IPS-18a (cell line): ENCODE measurements around the gene SETDB1.
"Not testable (repeated sequence)": the region's sequence is repeated elsewhere in the genome, so short reads cannot be mapped to it uniquely, and the experiment has no call there.

Experiments used
- H3K27ac ChIP-seq: one replicate; pipeline ENCODE4 v1.5.1; 2013; ENCODE audit warnings: low read length
- H3K27me3 ChIP-seq: one replicate; pipeline ENCODE4 v1.6.1; 2013; ENCODE audit warnings: mild to moderate bottlenecking, low read length; ENCODE audit not compliant: control insufficient read depth, insufficient read depth
- H3K36me3 ChIP-seq: one replicate; pipeline ENCODE4 v1.6.1; 2013; ENCODE audit warnings: low read depth, low read length; ENCODE audit not compliant: control insufficient read depth
- H3K4me1 ChIP-seq: one replicate; pipeline ENCODE4 v1.6.1; 2013; ENCODE audit warnings: low read depth, low read length; ENCODE audit not compliant: control insufficient read depth
- H3K4me3 ChIP-seq: one replicate; pipeline ENCODE4 v1.5.1; 2013; ENCODE audit warnings: low read length
- H3K9ac ChIP-seq: one replicate; pipeline ENCODE4 v1.6.1; 2013; ENCODE audit warnings: mild to moderate bottlenecking, low read length, moderate library complexity
- H3K9me3 ChIP-seq: one replicate; pipeline ENCODE4 v1.6.1; 2013; ENCODE audit warnings: low read depth, low read length; ENCODE audit not compliant: control insufficient read depth

SETDB1 gene

DNA sequence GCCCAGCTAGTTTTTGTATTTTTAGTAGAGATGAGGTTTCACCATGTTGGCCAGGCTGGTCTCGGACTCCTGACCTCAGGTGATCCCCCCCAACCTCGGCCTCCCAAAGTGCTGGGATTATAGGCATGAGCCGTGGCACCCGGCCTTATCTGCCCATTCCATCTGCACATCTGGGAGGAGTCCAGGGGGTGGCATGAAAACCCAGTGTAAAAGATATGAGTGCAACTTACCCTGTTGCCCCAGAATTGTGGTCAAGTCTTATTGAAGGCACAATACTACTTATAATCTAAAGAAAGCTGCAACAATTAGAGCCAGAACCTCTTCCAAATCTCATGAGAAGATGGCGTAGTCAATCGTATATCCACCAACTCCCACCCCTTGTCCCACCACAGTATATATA lies 20.9 kb upstream of the SETDB1 start:
- Histone ChIP-seq H3K27me3 (no peaks in the 10 kb centered on the region), H3K36me3 (no peaks in the 10 kb centered on the region), H3K4me3 (no peak overlapping the region), H3K9ac (no peak overlapping the region), H3K9me3 (no peaks in the 10 kb centered on the region), H3K27ac (no peak overlapping the region), H3K4me1 (no peaks in the 10 kb centered on the region)

DNA sequence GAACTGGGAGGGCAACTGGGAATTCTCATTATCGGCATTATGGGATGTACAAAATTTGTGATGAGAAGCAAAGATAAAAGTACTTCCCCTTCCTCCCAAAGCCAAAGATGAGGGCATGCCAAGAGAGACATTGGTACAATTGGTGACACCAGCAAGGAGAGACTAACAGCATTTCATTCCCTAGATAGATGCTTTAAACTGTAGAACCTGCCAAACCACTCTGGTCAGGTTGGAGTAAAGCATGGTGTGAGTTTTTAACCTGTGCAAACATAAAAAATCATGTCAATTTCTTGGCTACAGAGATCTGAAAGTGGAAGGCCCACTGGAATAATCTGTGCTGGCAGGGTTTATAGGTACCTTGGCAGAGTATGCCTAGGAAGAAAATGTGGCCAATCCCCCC lies 19.8 kb upstream of the SETDB1 start:
- H3K9ac ChIP-seq, result no peak overlapping the region
- H3K4me3 ChIP-seq, result no peak overlapping the region
- H3K27me3 ChIP-seq, result no peaks in the 10 kb centered on the region
- no peaks in the 10 kb centered on the region for H3K4me1 ChIP-seq
- no peak overlapping the region for H3K27ac ChIP-seq
- H3K9me3 ChIP-seq, result no peaks in the 10 kb centered on the region
- H3K36me3 ChIP-seq, result no peaks in the 10 kb centered on the region

DNA sequence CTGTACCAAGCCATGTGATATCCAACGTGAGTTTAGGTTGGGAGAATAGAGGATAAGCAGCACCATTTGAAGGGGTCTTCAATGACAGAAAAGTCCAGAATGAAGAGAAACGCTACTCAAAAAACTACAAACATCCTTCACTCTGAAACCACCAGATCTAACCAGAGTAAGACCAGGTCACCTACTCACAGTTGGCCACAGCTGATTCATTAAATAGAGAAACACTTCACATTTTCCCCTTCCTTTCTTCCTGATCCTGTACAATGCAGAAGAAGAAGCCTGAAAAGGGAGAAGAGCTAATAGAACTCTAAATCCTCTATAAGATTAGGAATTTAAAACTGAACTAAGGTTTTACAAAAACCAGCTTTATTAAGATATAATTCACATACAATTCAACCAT lies 19.4 kb upstream of the SETDB1 start:
- H3K27me3 ChIP-seq, result no peaks in the 10 kb centered on the region
- H3K27ac ChIP-seq, result no peak overlapping the region
- H3K36me3 ChIP-seq, result no peaks in the 10 kb centered on the region
- H3K4me3 ChIP-seq, result no peak overlapping the region
- no peaks in the 10 kb centered on the region for H3K4me1 ChIP-seq
- no peaks in the 10 kb centered on the region for H3K9me3 ChIP-seq
- H3K9ac ChIP-seq, result no peak overlapping the region

DNA sequence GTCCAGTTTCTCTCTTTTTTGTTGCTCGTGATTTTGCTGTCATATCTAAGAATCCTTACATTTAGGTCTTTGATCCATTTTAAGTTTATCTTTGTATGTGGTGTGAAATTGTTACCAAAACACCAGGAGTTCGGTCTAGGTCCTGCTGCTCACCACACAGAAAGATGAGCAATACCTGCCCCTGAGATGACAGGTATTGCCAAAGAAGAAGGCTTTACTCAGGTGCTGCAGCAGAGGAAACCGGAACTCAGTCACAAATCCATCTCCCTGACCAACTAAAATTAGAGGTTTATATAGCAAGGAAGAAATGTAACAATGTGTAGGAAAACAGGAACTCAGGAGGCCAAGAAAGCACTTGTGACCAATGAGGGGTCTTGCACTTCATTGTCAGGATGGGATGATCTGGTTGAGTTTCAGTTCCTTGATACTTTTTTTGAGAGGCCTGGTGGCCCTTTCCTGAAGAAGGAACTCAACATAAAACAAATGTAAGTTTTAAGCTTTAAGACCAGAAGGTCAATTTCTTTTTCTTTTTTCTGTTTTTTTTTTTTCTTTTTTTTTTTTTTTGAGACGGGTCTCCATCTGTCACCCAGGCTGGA lies 16.5 kb upstream of the SETDB1 start:
- Histone ChIP-seq H3K36me3 (no peaks in the 10 kb centered on the region), H3K4me3 (no peak overlapping the region), H3K27ac (no peak overlapping the region), H3K4me1 (peaks cover 12% of the 10 kb centered on the region), H3K9ac (no peak overlapping the region), H3K9me3 (no peaks in the 10 kb centered on the region), H3K27me3 (no peaks in the 10 kb centered on the region)

DNA sequence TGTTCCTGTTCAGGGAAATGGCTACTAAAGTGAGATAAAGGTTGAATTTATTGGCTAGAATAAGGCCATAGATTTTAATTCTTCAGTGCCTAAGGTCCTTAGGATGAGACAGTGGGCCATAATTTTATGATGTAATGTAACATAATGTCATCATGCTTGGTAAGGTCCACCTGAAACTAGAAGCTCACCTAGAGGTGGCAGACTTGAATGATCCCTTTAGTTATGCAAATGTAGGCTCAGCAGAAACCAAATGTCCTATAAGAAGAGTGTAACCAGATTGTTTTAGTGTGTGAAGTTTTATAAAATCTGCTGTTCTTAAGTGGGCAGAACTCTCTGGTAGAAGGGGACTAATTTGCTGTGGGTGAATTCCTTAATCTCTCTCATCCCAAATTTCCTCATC lies 13.5 kb upstream of the SETDB1 start:
- H3K27me3 ChIP-seq, result no peaks in the 10 kb centered on the region
- H3K27ac ChIP-seq, result peak overlapping the region; percentile 42
- H3K4me1 ChIP-seq, result peaks cover 12% of the 10 kb centered on the region
- no peak overlapping the region for H3K4me3 ChIP-seq
- H3K9ac ChIP-seq, result no peak overlapping the region
- H3K36me3 ChIP-seq, result no peaks in the 10 kb centered on the region
- no peaks in the 10 kb centered on the region for H3K9me3 ChIP-seq

DNA sequence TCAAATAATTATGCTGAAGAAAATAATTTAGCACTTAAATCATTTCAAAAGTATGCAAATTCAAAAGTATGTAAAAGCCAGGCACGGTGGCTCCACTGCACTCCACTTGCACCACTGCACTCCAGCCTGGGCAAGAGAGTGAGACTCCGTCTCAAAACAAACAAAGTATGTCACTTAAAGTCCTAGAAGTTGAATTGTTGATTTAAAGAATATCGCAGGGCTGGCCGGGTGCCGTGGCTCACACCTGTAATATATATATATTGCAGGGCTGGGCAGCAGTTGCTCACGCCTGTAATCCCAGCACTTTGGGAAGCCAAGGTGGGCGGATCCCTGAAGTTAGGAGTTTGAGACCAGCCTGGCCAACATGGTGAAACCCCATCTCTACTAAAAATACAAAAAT lies 8.8 kb upstream of the SETDB1 start:
- Histone ChIP-seq H3K9ac (no peak overlapping the region), H3K4me1 (peaks cover 11% of the 10 kb centered on the region), H3K27me3 (no peaks in the 10 kb centered on the region), H3K9me3 (no peaks in the 10 kb centered on the region), H3K27ac (no peak overlapping the region), H3K4me3 (no peak overlapping the region), H3K36me3 (no peaks in the 10 kb centered on the region)

DNA sequence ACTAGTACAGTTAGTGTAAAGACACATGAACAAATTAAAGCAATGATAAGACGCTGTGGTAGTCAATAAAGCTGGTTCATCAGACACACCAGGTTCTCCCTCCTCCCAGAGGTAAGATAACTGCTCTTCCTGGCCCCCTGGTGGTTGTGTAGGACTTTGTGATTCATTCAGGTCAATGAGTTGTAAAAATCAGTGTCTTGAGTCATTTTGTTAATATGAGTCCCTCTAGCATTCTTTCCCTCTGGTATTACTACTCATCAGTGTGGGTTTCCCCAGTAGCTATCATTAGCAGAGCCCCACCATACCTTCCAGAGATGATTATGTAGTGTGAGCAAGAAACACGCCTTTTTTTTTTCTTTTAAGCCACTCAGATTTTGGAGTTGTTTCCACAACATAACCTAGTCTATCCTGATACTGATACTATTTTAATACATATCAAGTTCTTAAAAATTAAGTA lies 3.6 kb upstream of the SETDB1 start:
- peaks cover 16% of the 10 kb centered on the region for H3K4me1 ChIP-seq
- no peaks in the 10 kb centered on the region for H3K9me3 ChIP-seq
- H3K9ac ChIP-seq, result no peak overlapping the region
- H3K4me3 ChIP-seq, result no peak overlapping the region
- H3K27me3 ChIP-seq, result no peaks in the 10 kb centered on the region
- H3K36me3 ChIP-seq, result peaks cover under 1% of the 10 kb centered on the region
- H3K27ac ChIP-seq, result peak overlapping the region; percentile 12

DNA sequence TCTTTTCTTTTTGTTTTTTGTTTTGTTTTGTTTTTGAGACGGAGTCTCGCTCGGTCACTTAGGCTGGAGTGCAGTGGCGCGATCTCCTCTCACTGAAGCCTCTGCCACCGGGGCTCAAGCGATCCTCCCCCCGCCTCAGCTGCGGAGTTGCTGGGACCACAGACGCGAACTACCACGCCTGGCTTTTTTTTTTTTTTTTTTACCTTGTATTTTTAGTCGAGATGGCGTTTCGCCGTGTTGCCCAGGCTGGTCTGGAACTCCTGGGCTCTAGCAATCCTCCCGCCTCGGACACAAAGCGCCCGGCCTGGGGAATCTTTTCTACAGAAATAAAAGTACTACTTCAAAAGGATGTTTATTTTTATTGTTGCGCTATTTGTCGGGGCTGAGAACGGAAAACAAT lies 1.1 kb upstream of the SETDB1 start:
- no peaks in the 10 kb centered on the region for H3K9me3 ChIP-seq
- H3K4me3 ChIP-seq, result no peak overlapping the region
- H3K4me1 ChIP-seq, result peaks cover 16% of the 10 kb centered on the region
- peaks cover 20% of the 10 kb centered on the region for H3K36me3 ChIP-seq
- no peak overlapping the region for H3K27ac ChIP-seq
- H3K9ac ChIP-seq, result no peak overlapping the region
- H3K27me3 ChIP-seq, result no peaks in the 10 kb centered on the region

DNA sequence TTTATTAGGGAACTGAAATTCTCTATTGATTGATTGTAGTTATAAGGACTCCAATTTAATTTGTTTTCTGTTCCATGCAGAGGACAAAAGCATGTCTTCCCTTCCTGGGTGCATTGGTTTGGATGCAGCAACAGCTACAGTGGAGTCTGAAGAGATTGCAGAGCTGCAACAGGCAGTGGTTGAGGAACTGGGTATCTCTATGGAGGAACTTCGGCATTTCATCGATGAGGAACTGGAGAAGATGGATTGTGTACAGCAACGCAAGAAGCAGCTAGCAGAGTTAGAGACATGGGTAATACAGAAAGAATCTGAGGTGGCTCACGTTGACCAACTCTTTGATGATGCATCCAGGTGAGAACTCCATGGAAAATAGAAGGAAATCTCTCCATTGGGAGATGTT lies 1.5 kb downstream of the SETDB1 start:
- H3K9me3 ChIP-seq, result no peaks in the 10 kb centered on the region
- no peak overlapping the region for H3K27ac ChIP-seq
- H3K4me1 ChIP-seq, result peaks cover 11% of the 10 kb centered on the region
- H3K9ac ChIP-seq, result no peak overlapping the region
- H3K27me3 ChIP-seq, result no peaks in the 10 kb centered on the region
- H3K36me3 ChIP-seq, result peaks cover 36% of the 10 kb centered on the region
- no peak overlapping the region for H3K4me3 ChIP-seq

DNA sequence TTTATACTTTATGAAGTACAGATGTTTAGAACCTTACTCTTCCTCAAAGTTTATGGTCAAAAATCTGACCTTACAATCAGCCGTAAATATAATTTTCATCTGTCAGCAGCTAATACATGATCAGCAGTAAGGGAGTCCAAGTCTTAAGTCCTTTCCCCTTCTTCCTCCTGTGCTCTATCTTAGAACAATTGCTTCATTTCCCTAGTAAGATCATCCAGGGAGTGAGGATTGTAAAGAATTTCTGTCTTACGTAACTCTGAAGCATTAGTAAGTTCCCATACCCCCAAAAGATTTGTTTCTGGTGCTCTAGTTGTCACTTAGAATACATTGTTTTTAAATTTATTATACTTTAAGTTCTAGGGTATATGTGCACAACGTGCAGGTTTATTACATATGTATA lies 2.1 kb downstream of the SETDB1 start:
- H3K4me3 ChIP-seq, result no peak overlapping the region
- peaks cover 43% of the 10 kb centered on the region for H3K36me3 ChIP-seq

DNA sequence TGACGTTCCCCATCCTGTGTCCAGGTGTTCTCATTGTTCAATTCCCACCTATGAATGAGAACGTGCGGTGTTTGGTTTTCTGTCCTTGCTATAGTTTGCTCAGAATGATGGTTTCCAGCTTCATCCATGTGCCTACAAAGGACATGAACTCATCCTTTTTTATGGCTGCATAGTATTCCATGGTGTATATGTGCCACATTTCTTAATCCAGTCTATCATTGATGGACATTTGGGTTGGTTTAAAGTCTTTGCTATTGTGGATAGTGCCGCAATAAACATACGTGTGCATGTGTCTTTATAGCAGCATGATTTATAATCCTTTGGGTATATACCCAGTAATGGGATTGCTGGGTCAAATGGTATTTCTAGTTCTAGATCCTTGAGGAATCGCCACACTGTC lies 2.6 kb downstream of the SETDB1 start:
- not testable (repeated sequence) for H3K27me3 ChIP-seq, H3K9ac ChIP-seq, H3K4me3 ChIP-seq, H3K4me1 ChIP-seq, H3K27ac ChIP-seq, H3K9me3 ChIP-seq
- peaks cover 44% of the 10 kb centered on the region for H3K36me3 ChIP-seq

More for the DNA sequence above, 2.1 kb downstream of the SETDB1 start:
- no peak overlapping the region for H3K9ac ChIP-seq
- H3K27ac ChIP-seq, result no peak overlapping the region
- peaks cover 9% of the 10 kb centered on the region for H3K4me1 ChIP-seq
- H3K9me3 ChIP-seq, result no peaks in the 10 kb centered on the region
- no peaks in the 10 kb centered on the region for H3K27me3 ChIP-seq

DNA sequence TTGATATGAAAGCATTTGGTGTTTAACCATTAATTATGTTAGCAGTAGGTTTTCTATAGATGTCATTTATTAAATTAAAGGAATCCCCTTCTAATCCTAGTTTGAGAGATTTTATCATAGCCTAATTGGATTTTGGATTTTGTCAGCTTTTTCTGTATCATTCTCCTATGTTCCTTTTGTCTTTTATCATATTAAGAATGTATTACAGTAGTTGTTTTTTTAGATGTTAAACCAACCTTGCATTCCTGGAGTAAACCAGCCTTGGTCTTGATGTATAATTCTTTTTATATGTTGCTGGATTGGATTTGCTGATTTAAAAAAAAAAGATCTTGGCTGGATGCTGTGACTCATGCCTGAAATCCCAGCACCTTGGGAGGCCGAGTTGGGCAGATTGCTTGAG lies 5.6 kb downstream of the SETDB1 start:
- H3K4me1 ChIP-seq, result peaks cover 5% of the 10 kb centered on the region
- H3K9ac ChIP-seq, result no peak overlapping the region
- no peak overlapping the region for H3K27ac ChIP-seq
- no peak overlapping the region for H3K4me3 ChIP-seq
- peaks cover 51% of the 10 kb centered on the region for H3K36me3 ChIP-seq
- no peaks in the 10 kb centered on the region for H3K9me3 ChIP-seq
- H3K27me3 ChIP-seq, result no peaks in the 10 kb centered on the region
